GM21717 (cell line): ENCODE results near the gene BCKDK.
"Not testable (repeated sequence)": the region's sequence is repeated elsewhere in the genome, so short reads cannot be mapped to it uniquely, and the experiment has no call there.

Experiments
- ATAC-seq: cut with Tn5 transposase; IDR thresholded peaks from one replicate; pipeline ENCODE4 v1.9.1; 2021; ENCODE audit warnings: mild to moderate bottlenecking, moderate library complexity; ENCODE audit not compliant: unreplicated experiment

BCKDK gene

GRCh38 chr16:31120129-31120528 lies 11.9 kb downstream of the BCKDK start:
- no peak for ATAC-seq

DNA sequence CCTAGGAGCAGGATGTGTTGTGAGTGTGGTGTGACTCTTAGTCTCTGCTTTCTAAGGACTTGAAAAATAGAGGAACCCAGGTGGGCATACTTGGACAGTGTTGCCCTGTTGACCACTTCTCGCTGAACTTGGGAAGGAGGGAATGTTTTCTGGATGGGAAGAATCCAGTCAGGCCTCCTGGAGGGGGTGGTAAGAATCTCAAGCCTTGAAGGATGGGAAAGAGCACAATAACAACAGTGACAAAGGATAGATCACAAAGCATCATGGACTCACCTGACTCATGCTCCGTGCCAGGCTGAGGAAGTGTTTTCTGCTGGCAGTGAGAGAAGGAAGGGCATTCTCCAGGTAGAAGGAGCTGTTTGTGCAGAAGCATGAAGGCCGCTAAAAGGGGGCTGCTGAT lies 17.7 kb downstream of the BCKDK start:
- no peak for ATAC-seq

- no peak for ATAC-seq
These were observed 19.0 kb downstream of the BCKDK start for GRCh38 chr16:31127182-31127581.

DNA sequence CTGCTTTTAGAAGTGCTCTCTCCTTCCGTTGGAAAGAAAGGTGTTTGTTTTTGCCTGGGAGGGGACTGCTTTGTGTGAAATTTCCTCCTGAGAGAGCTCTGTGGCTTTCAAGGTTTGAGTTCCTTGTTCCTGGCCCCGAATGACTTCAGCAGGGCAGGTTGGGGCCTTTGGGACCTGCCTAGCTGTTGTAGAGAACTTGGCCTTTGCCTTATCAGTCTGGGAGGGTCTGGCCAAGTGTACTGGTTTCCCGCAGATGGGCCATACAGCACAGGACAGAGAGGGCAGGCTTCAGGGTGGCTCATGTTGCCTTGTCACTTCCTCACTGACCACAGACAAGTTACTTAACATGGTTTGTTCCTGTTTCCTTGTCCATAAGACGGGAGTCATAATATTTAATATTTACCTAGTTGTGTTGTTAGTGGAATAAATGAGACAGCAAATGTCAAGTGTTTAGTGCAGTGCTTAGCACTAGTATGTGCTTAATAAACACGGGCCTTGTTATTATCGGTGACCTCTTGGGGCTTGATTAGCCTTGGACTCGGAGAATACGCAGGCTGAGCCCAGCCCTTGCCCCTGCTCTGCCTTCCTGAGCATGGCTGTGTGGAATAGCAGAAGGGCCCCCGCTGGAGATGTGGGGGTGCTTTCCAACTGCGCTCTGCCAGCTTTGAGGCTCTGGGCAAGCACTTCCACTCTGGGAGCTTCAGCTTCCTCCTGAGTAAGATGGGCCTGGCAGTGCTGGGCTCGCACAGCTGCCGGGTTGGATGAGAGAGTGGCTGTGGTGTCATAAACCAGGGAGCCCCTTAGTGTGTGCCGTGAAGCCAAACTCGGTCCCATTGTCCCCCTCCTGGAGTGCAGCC lies 20.8 kb downstream of the BCKDK start:
- no peak for ATAC-seq

DNA sequence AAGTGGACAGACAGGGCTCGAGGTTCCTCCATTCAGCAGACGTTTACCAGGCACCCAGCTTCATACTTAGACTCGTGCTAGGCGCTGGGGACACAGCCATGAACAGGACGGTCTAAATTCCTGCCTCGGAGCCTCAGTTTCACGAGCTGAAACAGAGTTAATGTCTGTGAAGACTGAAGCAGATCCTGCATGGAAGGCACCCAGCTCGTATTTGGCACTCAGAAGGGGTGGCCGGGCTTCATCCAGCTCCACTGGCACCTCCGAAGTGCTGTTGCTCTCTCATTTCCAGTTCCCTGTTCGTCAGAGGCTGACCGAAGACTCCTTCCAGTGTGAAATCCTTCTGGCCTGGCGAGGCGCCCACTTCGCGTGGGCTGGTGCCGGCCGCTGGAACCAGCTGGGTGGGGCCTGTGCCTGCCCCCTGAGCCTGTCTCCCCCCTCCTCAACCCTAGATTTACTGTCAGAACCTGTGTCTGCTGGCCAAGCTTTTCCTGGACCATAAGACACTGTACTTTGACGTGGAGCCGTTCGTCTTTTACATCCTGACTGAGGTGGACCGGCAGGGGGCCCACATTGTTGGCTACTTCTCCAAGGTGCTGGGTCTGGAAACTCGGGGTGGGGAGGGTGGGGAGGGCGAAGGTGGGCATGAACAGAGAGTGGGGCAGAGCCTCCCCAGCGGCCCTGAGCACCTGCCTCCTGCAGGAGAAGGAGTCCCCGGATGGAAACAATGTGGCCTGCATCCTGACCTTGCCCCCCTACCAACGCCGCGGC lies 21.6 kb downstream of the BCKDK start:
- no peak for ATAC-seq

DNA sequence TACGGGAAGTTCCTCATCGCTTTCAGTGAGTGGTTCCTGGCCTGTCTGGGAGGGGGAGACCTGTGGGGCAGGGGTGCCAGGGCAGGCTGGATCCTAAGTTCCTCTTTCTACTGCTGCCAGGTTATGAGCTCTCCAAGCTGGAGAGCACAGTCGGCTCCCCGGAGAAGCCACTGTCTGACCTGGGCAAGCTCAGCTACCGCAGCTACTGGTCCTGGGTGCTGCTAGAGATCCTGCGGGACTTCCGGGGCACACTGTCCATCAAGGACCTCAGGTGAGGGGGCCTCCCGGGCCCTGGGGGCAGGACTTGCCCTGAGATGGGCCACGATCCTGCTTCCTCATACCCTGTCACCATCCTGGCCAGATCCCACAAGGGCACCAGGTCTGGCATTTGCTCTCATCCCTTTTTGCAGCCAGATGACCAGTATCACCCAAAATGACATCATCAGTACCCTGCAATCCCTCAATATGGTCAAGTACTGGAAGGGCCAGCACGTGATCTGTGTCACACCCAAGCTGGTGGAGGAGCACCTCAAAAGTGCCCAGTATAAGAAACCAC lies 22.2 kb downstream of the BCKDK start:
- ATAC-seq, result no peak

- no peak for ATAC-seq
These were observed 22.7 kb downstream of the BCKDK start for GRCh38 chr16:31130899-31131298.

GRCh38 chr16:31131416-31131815 lies 23.2 kb downstream of the BCKDK start:
- ATAC-seq, result no peak

- ATAC-seq, result no peak
These were observed 23.7 kb downstream of the BCKDK start for GRCh38 chr16:31131841-31132271.

- ATAC-seq, result no peak
These were observed 24.3 kb downstream of the BCKDK start for GRCh38 chr16:31132303-31132979.

GRCh38 chr16:31133046-31133501 lies 24.9 kb downstream of the BCKDK start:
- no peak for ATAC-seq

- ATAC-seq, result no peak
These were observed 25.9 kb downstream of the BCKDK start for GRCh38 chr16:31134091-31134571.

DNA sequence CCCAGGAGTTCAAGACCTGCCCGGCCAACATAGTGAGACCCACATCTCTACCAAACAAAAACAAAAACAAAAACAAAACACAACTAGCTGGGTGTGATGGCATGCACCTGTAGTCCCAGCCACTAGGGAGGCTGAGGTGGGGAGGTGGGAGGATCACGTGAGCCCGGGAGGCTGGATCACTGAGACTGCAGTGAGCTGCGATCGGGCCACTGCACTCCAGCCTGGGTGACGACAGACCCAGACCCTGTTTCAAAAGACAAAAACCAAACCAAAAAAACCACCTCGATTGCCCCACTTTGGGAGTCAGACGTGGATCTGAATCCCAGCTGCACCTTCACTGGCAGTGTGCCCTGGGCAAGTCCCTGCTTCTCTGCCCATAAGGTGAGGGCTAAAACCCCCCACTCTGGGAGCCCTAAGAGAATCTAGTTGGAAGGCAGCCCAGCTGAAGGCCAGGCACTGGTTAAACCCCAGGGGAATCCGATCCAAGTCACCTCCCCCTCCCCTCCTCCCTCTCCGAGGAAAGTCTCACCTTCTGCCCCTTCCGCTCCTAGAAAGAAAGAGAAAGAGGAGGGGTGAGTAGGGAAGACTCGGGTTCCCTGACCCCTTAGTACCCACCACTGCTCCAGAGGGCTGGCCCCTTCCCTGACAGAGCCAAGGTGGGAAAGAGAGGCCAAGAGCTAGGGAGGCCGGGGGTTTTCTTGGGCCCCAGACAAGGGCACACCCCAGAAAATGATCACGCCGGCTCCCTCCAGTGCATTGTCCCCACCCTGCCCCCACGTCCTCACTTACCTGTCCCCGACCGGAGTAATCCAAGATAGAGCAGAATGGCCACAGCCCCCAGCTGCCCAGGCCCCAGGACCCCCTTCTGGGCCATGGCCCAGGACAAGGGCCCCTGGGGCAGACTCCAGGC lies 26.7 kb downstream of the BCKDK start:
- no peak for ATAC-seq

GRCh38 chr16:31135535-31136286 lies 27.5 kb downstream of the BCKDK start, which contains the start of gene PRSS8:
Gene PRSS8, minus strand, starts transcription at chr16:31135727. Its CDS starts 229 bp downstream, at chr16:31135498.
- no peak for ATAC-seq

DNA sequence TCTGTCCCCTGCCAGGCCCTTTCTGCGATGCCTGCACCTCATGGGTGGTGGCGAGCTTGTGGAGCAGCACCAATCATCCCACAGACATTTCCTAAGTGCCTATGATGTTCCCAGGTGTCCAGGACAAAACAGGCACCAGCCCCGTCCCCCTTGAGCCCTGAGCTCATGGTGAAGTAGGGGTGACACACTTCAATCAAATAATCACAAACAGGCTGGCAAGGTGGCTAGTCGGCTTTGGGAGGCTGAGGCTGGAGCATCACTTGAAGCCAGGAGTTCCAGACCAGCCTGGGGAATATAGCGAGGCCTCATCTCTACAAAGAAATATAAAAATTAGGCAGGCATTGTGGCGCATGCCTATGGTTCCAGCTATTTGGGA lies 28.1 kb downstream of the BCKDK start:
- no peak for ATAC-seq

DNA sequence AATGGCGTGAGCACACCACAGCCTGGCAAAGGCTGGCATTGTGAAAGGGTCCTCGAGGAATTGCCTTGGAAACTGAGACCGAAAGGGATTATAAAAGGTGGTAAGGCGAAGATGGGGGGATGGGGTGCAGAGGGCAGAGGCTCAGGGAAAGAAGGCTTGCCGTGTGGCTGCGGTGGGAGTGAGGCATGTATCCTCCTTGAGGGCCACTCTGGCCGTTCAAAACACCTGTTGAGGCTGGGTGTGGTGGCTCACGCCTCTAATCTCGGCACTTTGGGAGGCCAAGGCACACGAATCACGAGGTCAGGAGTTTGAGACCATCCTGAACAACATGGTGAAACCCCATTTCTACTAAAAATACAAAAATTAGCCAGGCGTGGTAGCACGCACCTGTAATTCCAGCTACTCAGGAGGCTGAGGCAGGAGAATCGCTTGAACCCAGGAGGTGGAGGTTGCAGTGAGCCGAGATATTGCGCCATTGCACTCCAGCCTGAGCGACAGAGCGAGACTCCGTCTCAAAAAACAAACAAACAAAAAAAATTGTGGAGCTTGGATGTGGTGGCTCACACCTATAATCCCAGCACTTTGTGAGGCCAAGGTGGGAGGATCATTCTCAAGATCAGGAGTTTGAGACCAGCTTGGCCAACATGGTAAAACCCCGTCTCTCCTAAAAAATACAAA lies 28.8 kb downstream of the BCKDK start:
- ATAC-seq, result not testable (repeated sequence)

GRCh38 chr16:31138621-31139578 lies 30.7 kb downstream of the BCKDK start:
- no peak for ATAC-seq
